OCI-LY1 (cell line): ENCODE results near the gene JPH3.

Experiments used
- CTCF ChIP-seq: fragments of 200-600 bp; sonication (generic), shearing (Covaris generic); IDR thresholded peaks from 2 replicates; pipeline ENCODE4 v1.5.1; 2017; ENCODE audit warnings: mild to moderate bottlenecking, antibody characterized with exemption, low read length, moderate library complexity, mixed read lengths
- EZH2 ChIP-seq: fragments of 200-600 bp; sonication (generic), shearing (Covaris generic); IDR thresholded peaks from 2 replicates; pipeline ENCODE4 v1.8.0; 2017; ENCODE audit warnings: borderline replicate concordance, mixed run types, mild to moderate bottlenecking, antibody characterized with exemption, low read length, moderate library complexity, mixed read lengths

DNA sequence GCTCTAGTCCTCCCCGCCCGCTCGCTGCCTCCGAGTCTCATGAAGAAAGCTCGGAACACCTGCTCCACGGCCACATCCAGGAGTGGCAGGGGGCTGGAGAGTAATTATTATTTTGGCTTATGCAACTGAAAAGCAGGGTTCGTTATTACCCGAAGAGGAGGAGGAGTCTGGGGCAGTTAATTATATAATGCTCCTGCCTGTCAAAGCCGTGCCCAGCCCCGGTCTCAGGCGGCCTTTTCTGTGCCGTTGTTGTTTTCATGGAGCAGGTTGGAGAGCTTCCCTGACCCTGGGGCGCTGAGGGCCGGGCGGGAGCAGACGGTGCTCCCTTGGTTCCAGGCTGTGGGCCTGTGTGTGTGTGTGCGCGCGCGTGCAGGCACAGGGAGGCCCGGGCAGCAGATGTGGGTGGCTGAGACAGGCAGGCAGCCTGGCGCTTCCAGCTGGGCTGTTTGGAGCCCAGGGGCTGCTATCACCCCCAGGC, 2.4 kb downstream of the JPH3 start:
- TF ChIP-seq CTCF: no peak
- TF ChIP-seq EZH2: no peak
